H9 (cell line): ENCODE measurements around the gene ITGA2. TPM values are rescaled to one million over a fixed set of nuclear protein-coding genes. Genes with fewer than 3 reads are reported as not detected.

Experiments
- DNase-seq: peaks from one replicate; pipeline ENCODE4 v3.0.0-alpha.2; 2017
- H2AFZ ChIP-seq: one replicate; pipeline ENCODE4 v1.6.1; 2013; ENCODE audit warnings: mild to moderate bottlenecking, low read length, control low read depth, moderate library complexity
- H2AK5ac ChIP-seq: 2 replicates; pipeline ENCODE4 v1.6.1; 2013; ENCODE audit warnings: low read length, control low read depth, mixed read lengths; ENCODE audit not compliant: insufficient read length
- H2BK120ac ChIP-seq: one replicate; pipeline ENCODE4 v1.6.1; 2013; ENCODE audit warnings: low read depth, mild to moderate bottlenecking, low read length, control low read depth, inconsistent platforms; ENCODE audit not compliant: poor library complexity, severe bottlenecking
- H2BK12ac ChIP-seq: 2 replicates; pipeline ENCODE4 v1.6.1; 2013; ENCODE audit warnings: low read length, control low read depth, mixed read lengths, low read depth; ENCODE audit not compliant: insufficient read length
- H2BK15ac ChIP-seq: 2 replicates; pipeline ENCODE4 v1.6.1; 2013; ENCODE audit warnings: low read depth, low read length, control low read depth
- H2BK20ac ChIP-seq: one replicate; pipeline ENCODE4 v1.6.1; 2013; ENCODE audit warnings: low read depth, mild to moderate bottlenecking, low read length, control low read depth, inconsistent platforms; ENCODE audit not compliant: poor library complexity, severe bottlenecking
- H2BK5ac ChIP-seq: 2 replicates; pipeline ENCODE4 v1.6.1; 2013; ENCODE audit warnings: low read length, control low read depth, mixed read lengths; ENCODE audit not compliant: insufficient read length
- H3K14ac ChIP-seq: 2 replicates; pipeline ENCODE4 v1.6.1; 2013; ENCODE audit warnings: low read length, control low read depth; ENCODE audit not compliant: insufficient read depth
- H3K18ac ChIP-seq: 2 replicates; pipeline ENCODE4 v1.6.1; 2013; ENCODE audit warnings: low read depth, mild to moderate bottlenecking, mixed read lengths, low read length, control low read depth; ENCODE audit not compliant: insufficient read length
- H3K23ac ChIP-seq: 2 replicates; pipeline ENCODE4 v1.6.1; 2013; ENCODE audit warnings: low read length, control low read depth, mixed read lengths, low read depth; ENCODE audit not compliant: insufficient read length
- H3K23me2 ChIP-seq: 2 replicates; pipeline ENCODE4 v1.6.1; 2013; ENCODE audit warnings: low read depth, mild to moderate bottlenecking, mixed read lengths, low read length, control low read depth; ENCODE audit not compliant: insufficient read length, poor library complexity, severe bottlenecking
- H3K27ac ChIP-seq: 2 replicates; pipeline ENCODE4 v1.5.1; 2013; ENCODE audit warnings: low read length, control low read depth, mixed read lengths, low read depth; ENCODE audit not compliant: insufficient read length
- H3K27me3 ChIP-seq: 2 replicates; pipeline ENCODE4 v1.6.1; 2013; ENCODE audit warnings: low read length, control low read depth, inconsistent platforms; ENCODE audit not compliant: insufficient read depth
- H3K4ac ChIP-seq: 2 replicates; pipeline ENCODE4 v1.6.1; 2013; ENCODE audit warnings: low read depth, mild to moderate bottlenecking, control low read depth, inconsistent platforms, low read length, moderate library complexity
- H3K4me1 ChIP-seq: 2 replicates; pipeline ENCODE4 v1.6.1; 2013; ENCODE audit warnings: low read length, control low read depth, inconsistent platforms; ENCODE audit not compliant: insufficient read depth
- H3K4me2 ChIP-seq: 2 replicates; pipeline ENCODE4 v1.6.1; 2013; ENCODE audit warnings: low read length, control low read depth, mixed read lengths; ENCODE audit not compliant: insufficient read length, insufficient read depth
- H3K56ac ChIP-seq: 2 replicates; pipeline ENCODE4 v1.6.1; 2013; ENCODE audit warnings: low read depth, mild to moderate bottlenecking, mixed read lengths, low read length, control low read depth; ENCODE audit not compliant: insufficient read length
- H3K79me1 ChIP-seq: 2 replicates; pipeline ENCODE4 v1.6.1; 2013; ENCODE audit warnings: low read depth, mild to moderate bottlenecking, moderate library complexity, low read length, control low read depth, inconsistent platforms; ENCODE audit not compliant: insufficient read depth, poor library complexity, severe bottlenecking
- H3K79me2 ChIP-seq: 2 replicates; pipeline ENCODE4 v1.6.1; 2013; ENCODE audit warnings: low read length, control low read depth, inconsistent platforms; ENCODE audit not compliant: insufficient read depth
- H3K9ac ChIP-seq: 2 replicates; pipeline ENCODE4 v1.6.1; 2013; ENCODE audit warnings: low read length, control low read depth, mixed read lengths; ENCODE audit not compliant: insufficient read length; ENCODE audit errors: extremely low read depth
- H3K9me3 ChIP-seq: one replicate; pipeline ENCODE4 v1.6.1; 2013; ENCODE audit warnings: low read depth, low read length, inconsistent platforms; ENCODE audit not compliant: control insufficient read depth
- H3T11ph ChIP-seq: one replicate; pipeline ENCODE4 v1.6.1; 2013; ENCODE audit warnings: mild to moderate bottlenecking, low read length, control low read depth, inconsistent platforms
- H4K20me1 ChIP-seq: one replicate; pipeline ENCODE4 v1.6.1; 2013; ENCODE audit not compliant: control insufficient read depth, insufficient read length, insufficient read depth
- H4K5ac ChIP-seq: 2 replicates; pipeline ENCODE4 v1.6.1; 2013; ENCODE audit warnings: low read depth, mild to moderate bottlenecking, mixed read lengths, low read length, control low read depth; ENCODE audit not compliant: insufficient read length
- H4K8ac ChIP-seq: replicated peaks from 2 replicates; pipeline ENCODE4 v1.6.1; 2013; ENCODE audit warnings: low read length, control low read depth, mixed read lengths, low read depth; ENCODE audit not compliant: insufficient read length
- H4K91ac ChIP-seq: 2 replicates; pipeline ENCODE4 v1.6.1; 2013; ENCODE audit warnings: low read depth, mild to moderate bottlenecking, moderate library complexity, mixed read lengths, low read length, control low read depth; ENCODE audit not compliant: insufficient read length
- H3K27ac Mint-ChIP-seq, 3 experiments: 2 replicates in 2 of 3; 3 replicates in 1 of 3; pipeline ENCODE4 v1.8.0; 2020 to 2021; ENCODE audit warnings: mixed read lengths in 3 of 3, mild to moderate bottlenecking in 1 of 3, moderate library complexity in 1 of 3
- H3K27me3 Mint-ChIP-seq: 2 replicates; pipeline ENCODE4 v1.8.0; 2021; ENCODE audit warnings: low read depth, mild to moderate bottlenecking, moderate library complexity, mixed read lengths
- H3K36me3 Mint-ChIP-seq, 3 experiments: 2 replicates in 2 of 3; 3 replicates in 1 of 3; pipeline ENCODE4 v1.8.0; 2020 to 2021; ENCODE audit warnings: low read depth in 3 of 3, mixed read lengths in 3 of 3; ENCODE audit not compliant: insufficient read depth in 1 of 3
- H3K4me1 Mint-ChIP-seq, 2 experiments: 2 replicates each; pipeline ENCODE4 v1.8.0; 2020; ENCODE audit warnings: mixed read lengths in 2 of 2
- H3K4me3 Mint-ChIP-seq, 2 experiments: 2 replicates in 1 of 2; 3 replicates in 1 of 2; pipeline ENCODE4 v1.8.0; 2020 to 2021; ENCODE audit warnings: mild to moderate bottlenecking in 2 of 2, mixed read lengths in 2 of 2, moderate library complexity in 1 of 2
- H3K9me3 Mint-ChIP-seq, 2 experiments: 2 replicates in 1 of 2; 3 replicates in 1 of 2; pipeline ENCODE4 v1.8.0; 2020; ENCODE audit warnings: mild to moderate bottlenecking in 2 of 2, mixed read lengths in 2 of 2, moderate library complexity in 1 of 2
- WGBS: extraction: QIAGEN DNeasy Blood & Tissue Kit; methylation state at CpG from one replicate; pipeline ENCODE4 v1.1.7; 2013; ENCODE audit warnings: missing lambda C conversion rate, low lambda C conversion rate, mixed read lengths; ENCODE audit not compliant: insufficient read length; ENCODE audit errors: extremely low coverage; 5-methylcytosine and 5-hydroxymethylcytosine counted together
- total RNA-seq: library from RNA; stranded (reverse); gene quantifications from 2 replicates; pipeline ENCODE4 v1.2.1, GENCODE V29; 2021
- TF ChIP-seq, protein P1 (sequence below): fragments of 200-600 bp; sonication (generic); conservative IDR thresholded peaks from 3 replicates; pipeline ENCODE4 v1.8.0; 2021; ENCODE audit warnings: antibody characterized with exemption, mild to moderate bottlenecking

ITGA2 gene
- total RNA-seq, 1 experiment from 2014 or later: 3.0 TPM

DNA sequence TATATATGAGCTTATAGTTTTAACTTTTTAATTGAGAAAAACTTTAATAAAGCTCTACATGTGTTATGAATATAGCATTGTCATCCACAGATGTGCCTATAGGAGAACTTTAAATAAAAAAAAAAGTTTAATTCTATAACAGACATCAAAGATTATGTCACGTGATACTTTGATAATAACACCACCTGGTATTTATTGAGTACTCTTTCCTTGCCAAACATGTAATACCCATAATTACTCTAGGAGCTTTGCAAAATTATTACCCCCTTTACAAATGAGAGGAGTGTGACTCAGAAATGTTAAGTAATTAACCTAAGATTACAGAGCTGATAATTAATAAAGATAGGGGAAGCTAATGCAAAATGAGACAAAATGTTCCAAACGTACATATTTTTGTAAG, 43.0 kb downstream of the ITGA2 start:
- H3K27me3 Mint-ChIP-seq: no peaks in the 10 kb centered on the region; the same call in 1 of the 2 replicates
- Histone ChIP-seq H3K18ac (no peak overlapping the region), H2AK5ac (no peak overlapping the region), H3K79me1 (no peaks in the 10 kb centered on the region), H2AFZ (no peak overlapping the region), H3K27me3 (no peaks in the 10 kb centered on the region), H4K5ac (no peak overlapping the region), H4K91ac (no peak overlapping the region), H3K4ac (no peak overlapping the region), H3K27ac (no peak overlapping the region), H4K20me1 (no peaks in the 10 kb centered on the region), H4K8ac (no peak overlapping the region), H3K56ac (no peak overlapping the region), H3K79me2 (no peaks in the 10 kb centered on the region), H2BK5ac (no peak overlapping the region), H3K14ac (no peak overlapping the region), H2BK120ac (no peak overlapping the region), H3K9ac (no peak overlapping the region), H3K23me2 (no peaks in the 10 kb centered on the region), H3K23ac (no peak overlapping the region), H3K4me2 (no peak overlapping the region), H2BK12ac (no peak overlapping the region), H2BK15ac (no peak overlapping the region), H2BK20ac (no peak overlapping the region), H3T11ph (no peak overlapping the region), H3K9me3 (no peaks in the 10 kb centered on the region), H3K4me1 (no peaks in the 10 kb centered on the region; the same call in 1 of the 2 replicates)
- H3K27ac Mint-ChIP-seq: no peak overlapping the region
- no peak overlapping the region for H3K4me3 Mint-ChIP-seq
- TF ChIP-seq, protein P1, sequence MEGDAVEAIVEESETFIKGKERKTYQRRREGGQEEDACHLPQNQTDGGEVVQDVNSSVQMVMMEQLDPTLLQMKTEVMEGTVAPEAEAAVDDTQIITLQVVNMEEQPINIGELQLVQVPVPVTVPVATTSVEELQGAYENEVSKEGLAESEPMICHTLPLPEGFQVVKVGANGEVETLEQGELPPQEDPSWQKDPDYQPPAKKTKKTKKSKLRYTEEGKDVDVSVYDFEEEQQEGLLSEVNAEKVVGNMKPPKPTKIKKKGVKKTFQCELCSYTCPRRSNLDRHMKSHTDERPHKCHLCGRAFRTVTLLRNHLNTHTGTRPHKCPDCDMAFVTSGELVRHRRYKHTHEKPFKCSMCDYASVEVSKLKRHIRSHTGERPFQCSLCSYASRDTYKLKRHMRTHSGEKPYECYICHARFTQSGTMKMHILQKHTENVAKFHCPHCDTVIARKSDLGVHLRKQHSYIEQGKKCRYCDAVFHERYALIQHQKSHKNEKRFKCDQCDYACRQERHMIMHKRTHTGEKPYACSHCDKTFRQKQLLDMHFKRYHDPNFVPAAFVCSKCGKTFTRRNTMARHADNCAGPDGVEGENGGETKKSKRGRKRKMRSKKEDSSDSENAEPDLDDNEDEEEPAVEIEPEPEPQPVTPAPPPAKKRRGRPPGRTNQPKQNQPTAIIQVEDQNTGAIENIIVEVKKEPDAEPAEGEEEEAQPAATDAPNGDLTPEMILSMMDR: no peak
- WGBS: no CpG with 5 or more reads among the region's 2 CpGs
- no peak for DNase-seq
- no peaks in the 10 kb centered on the region for H3K9me3 Mint-ChIP-seq
- no peaks in the 10 kb centered on the region for H3K36me3 Mint-ChIP-seq
- peaks cover 5 to 8% of the 10 kb centered on the region in 2 experiments; a peak in 2 of 4 replicates for H3K4me1 Mint-ChIP-seq
